Measurements from ENCODE around the gene LRRFIP1. TPM values are rescaled to one million over a fixed set of nuclear protein-coding genes. Genes with fewer than 3 reads are reported as not detected.
"Not testable (repeated sequence)": the region's sequence is repeated elsewhere in the genome, so short reads cannot be mapped to it uniquely, and the experiment has no call there.

LRRFIP1 gene
- polyA plus RNA-seq, 1 donor (not counting 4 experiments of a cell fraction or from before 2014, with no cell fraction given), result 115 TPM

DNA sequence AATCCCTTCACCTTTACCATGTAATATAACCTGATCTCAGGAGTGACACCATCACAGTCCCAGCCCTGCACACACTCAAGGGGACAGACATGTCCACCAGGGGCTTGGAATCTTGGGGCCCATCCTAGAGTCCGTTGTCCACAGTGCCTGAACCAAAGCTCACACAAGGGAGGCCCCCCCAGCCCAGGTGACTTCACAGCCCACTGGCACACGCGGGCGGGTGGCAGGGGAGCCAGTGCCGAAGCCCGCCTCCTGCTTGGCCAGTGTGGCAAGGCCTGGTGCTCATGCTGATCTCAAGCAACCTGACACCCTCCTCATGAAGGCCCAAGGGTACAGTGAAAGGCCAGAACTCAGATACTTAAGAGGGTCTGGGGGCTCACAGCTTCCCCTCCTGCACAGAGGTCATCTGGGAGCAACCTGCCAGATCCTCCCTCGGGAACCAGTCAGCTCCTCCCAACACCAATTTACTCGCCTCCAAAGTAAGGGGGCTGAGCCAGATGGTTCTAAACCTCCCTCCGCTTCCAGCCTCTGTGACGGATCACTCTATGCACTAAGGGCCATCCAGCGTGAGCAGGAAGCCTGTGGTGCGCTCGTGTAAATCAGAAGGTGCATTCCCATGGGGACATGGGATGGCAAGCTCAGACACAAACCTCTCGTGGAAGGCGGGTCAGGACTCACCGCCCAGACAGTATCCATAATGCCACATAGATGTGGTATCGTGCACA is 33.6 kb upstream of the LRRFIP1 start:
- Histone ChIP-seq H3K79me2 (ENCODE audit: control insufficient read depth, insufficient read depth, low read length) (no peaks in the 10 kb centered on the region), H3K27ac (ENCODE audit: control insufficient read depth, insufficient read depth, low read length) (no peak overlapping the region), H3K4me3 (ENCODE audit: control insufficient read depth in 2 of 3, extremely low read depth in 1 of 3, insufficient read depth in 2 of 3, low read depth in 1 of 3, low read length in 3 of 3) (no peak overlapping the region), H2AFZ (ENCODE audit: control insufficient read depth, low read length) (no peak overlapping the region), H3K9me1 (ENCODE audit: control insufficient read depth, extremely low read depth, insufficient read depth, low read length) (no peaks in the 10 kb centered on the region), H4K20me1 (ENCODE audit: control insufficient read depth, extremely low read depth, insufficient read depth, low read length) (no peaks in the 10 kb centered on the region), H3K9me3 (ENCODE audit: control insufficient read depth, low read depth, low read length) (no peaks in the 10 kb centered on the region), H3K9ac (ENCODE audit: control insufficient read depth, extremely low read depth, insufficient read depth, low read length) (no peak overlapping the region), H3K27me3 (ENCODE audit: control insufficient read depth, extremely low read depth, insufficient read depth, low read length) (no peaks in the 10 kb centered on the region), H3K4me2 (ENCODE audit: control insufficient read depth, extremely low read depth, insufficient read depth, low read depth, low read length) (no peak overlapping the region), H3K4me1 (ENCODE audit: control insufficient read depth, extremely low read depth, insufficient read depth, low read length) (peaks cover 19% of the 10 kb centered on the region), H3K36me3 (ENCODE audit: control insufficient read depth in 2 of 2, extremely low read depth in 1 of 2, insufficient read depth in 2 of 2, low read length in 2 of 2) (no peaks in the 10 kb centered on the region)
- TF ChIP-seq, protein P1, sequence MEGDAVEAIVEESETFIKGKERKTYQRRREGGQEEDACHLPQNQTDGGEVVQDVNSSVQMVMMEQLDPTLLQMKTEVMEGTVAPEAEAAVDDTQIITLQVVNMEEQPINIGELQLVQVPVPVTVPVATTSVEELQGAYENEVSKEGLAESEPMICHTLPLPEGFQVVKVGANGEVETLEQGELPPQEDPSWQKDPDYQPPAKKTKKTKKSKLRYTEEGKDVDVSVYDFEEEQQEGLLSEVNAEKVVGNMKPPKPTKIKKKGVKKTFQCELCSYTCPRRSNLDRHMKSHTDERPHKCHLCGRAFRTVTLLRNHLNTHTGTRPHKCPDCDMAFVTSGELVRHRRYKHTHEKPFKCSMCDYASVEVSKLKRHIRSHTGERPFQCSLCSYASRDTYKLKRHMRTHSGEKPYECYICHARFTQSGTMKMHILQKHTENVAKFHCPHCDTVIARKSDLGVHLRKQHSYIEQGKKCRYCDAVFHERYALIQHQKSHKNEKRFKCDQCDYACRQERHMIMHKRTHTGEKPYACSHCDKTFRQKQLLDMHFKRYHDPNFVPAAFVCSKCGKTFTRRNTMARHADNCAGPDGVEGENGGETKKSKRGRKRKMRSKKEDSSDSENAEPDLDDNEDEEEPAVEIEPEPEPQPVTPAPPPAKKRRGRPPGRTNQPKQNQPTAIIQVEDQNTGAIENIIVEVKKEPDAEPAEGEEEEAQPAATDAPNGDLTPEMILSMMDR (optimal IDR thresholded peaks at IDR 0.05 in 1 of 3, IDR thresholded peaks at IDR 0.05 in 1 of 3, conservative IDR thresholded peaks at IDR 0.05 in 1 of 3; ENCODE audit: extremely low read depth in 1 of 3, insufficient read depth in 2 of 3, low read length in 3 of 3), result no peak
- TF ChIP-seq EZH2 (IDR thresholded peaks at IDR 0.05; ENCODE audit: low read length), result no peak
- FAIRE-seq (no peak), DNase-seq (ENCODE audit: low read depth, low spot score) (no peak)
- dilution Hi-C loops (cut with MboI; ENCODE audit: extremely low pct_ligation_motif_present, low sequenced_read_pairs), result no loop called here

DNA sequence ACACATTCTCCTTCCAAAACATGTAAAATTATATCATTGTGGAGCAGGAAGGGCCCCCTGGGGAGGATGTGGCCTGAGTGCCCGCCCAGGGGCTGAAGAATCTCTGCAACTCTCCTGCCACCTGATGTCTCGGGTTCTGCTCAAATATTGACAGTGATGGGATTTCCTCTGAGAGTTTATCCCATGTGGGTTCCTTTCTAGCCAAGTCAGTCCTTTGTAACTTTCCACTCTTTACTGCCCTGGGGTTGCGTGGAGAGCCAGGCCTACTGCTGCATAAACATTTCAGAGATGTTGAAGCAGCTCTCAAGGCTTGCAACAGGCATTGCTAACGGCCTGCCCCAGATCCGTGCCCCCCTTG is 32.9 kb upstream of the LRRFIP1 start:
- Histone ChIP-seq H3K27ac (ENCODE audit: control insufficient read depth, insufficient read depth, low read length) (no peak overlapping the region), H3K4me1 (ENCODE audit: control insufficient read depth, extremely low read depth, insufficient read depth, low read length) (peaks cover 19% of the 10 kb centered on the region), H2AFZ (ENCODE audit: control insufficient read depth, low read length) (no peak overlapping the region), H3K79me2 (ENCODE audit: control insufficient read depth, insufficient read depth, low read length) (no peaks in the 10 kb centered on the region), H3K9ac (ENCODE audit: control insufficient read depth, extremely low read depth, insufficient read depth, low read length) (no peak overlapping the region), H4K20me1 (ENCODE audit: control insufficient read depth, extremely low read depth, insufficient read depth, low read length) (no peaks in the 10 kb centered on the region), H3K4me2 (ENCODE audit: control insufficient read depth, extremely low read depth, insufficient read depth, low read depth, low read length) (no peak overlapping the region), H3K36me3 (ENCODE audit: control insufficient read depth in 2 of 2, extremely low read depth in 1 of 2, insufficient read depth in 2 of 2, low read length in 2 of 2) (no peaks in the 10 kb centered on the region), H3K9me1 (ENCODE audit: control insufficient read depth, extremely low read depth, insufficient read depth, low read length) (no peaks in the 10 kb centered on the region), H3K4me3 (ENCODE audit: control insufficient read depth in 2 of 3, extremely low read depth in 1 of 3, insufficient read depth in 2 of 3, low read depth in 1 of 3, low read length in 3 of 3) (no peak overlapping the region), H3K27me3 (ENCODE audit: control insufficient read depth, extremely low read depth, insufficient read depth, low read length) (no peaks in the 10 kb centered on the region), H3K9me3 (ENCODE audit: control insufficient read depth, low read depth, low read length) (no peaks in the 10 kb centered on the region)
- TF ChIP-seq, protein P1 (optimal IDR thresholded peaks at IDR 0.05 in 1 of 3, IDR thresholded peaks at IDR 0.05 in 1 of 3, conservative IDR thresholded peaks at IDR 0.05 in 1 of 3; ENCODE audit: extremely low read depth in 1 of 3, insufficient read depth in 2 of 3, low read length in 3 of 3), result no peak
- TF ChIP-seq EZH2 (IDR thresholded peaks at IDR 0.05; ENCODE audit: low read length), result no peak
- dilution Hi-C loops (cut with MboI; ENCODE audit: extremely low pct_ligation_motif_present, low sequenced_read_pairs), result no loop called here
- FAIRE-seq (no peak), DNase-seq (ENCODE audit: low read depth, low spot score) (no peak)

DNA sequence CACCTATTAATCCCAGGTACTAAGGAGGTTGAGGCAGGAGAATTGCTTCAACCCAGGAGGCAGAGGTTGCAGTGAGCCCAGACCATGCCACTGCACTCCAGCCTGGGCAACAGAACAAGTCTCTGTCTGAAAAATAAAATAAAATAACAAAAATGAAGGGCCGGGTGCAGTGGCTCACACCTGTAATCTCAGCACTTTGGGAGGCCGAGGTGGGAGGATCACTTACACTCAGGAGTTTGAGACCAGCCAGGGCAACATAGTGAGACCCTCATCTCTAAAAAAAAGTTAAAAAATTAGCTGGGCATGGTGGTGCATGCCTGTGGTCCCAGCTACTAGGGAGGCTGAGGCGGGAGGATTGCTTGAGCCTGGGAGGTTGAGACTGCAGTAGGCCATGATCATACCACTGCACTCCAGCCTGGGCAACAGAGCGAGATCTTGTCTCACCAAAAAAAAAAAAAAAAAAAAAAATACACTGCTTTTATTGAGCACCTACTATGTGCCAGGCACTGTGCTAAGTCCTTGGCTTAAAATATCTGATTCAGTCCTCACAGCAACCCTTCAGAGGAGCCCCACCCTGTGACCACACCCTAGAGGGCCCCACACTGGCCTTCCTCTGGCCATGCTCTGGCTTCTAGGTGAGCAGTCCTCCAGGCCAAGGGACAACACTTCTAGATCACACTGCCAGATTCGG is 31.4 kb upstream of the LRRFIP1 start:
- H3K9me1 ChIP-seq (ENCODE audit: control insufficient read depth, extremely low read depth, insufficient read depth, low read length); H3K27me3 ChIP-seq (ENCODE audit: control insufficient read depth, extremely low read depth, insufficient read depth, low read length); H2AFZ ChIP-seq (ENCODE audit: control insufficient read depth, low read length); H3K4me3 ChIP-seq (ENCODE audit: control insufficient read depth in 2 of 3, extremely low read depth in 1 of 3, insufficient read depth in 2 of 3, low read depth in 1 of 3, low read length in 3 of 3); DNase-seq (ENCODE audit: low read depth, low spot score); H3K4me2 ChIP-seq (ENCODE audit: control insufficient read depth, extremely low read depth, insufficient read depth, low read depth, low read length); H3K36me3 ChIP-seq (ENCODE audit: control insufficient read depth in 2 of 2, extremely low read depth in 1 of 2, insufficient read depth in 2 of 2, low read length in 2 of 2); FAIRE-seq; H3K9ac ChIP-seq (ENCODE audit: control insufficient read depth, extremely low read depth, insufficient read depth, low read length); H4K20me1 ChIP-seq (ENCODE audit: control insufficient read depth, extremely low read depth, insufficient read depth, low read length); dilution Hi-C loops (cut with MboI; ENCODE audit: extremely low pct_ligation_motif_present, low sequenced_read_pairs); H3K79me2 ChIP-seq (ENCODE audit: control insufficient read depth, insufficient read depth, low read length); H3K27ac ChIP-seq (ENCODE audit: control insufficient read depth, insufficient read depth, low read length); H3K9me3 ChIP-seq (ENCODE audit: control insufficient read depth, low read depth, low read length): not testable (repeated sequence)
- H3K4me1 ChIP-seq (ENCODE audit: control insufficient read depth, extremely low read depth, insufficient read depth, low read length), result peaks cover 11% of the 10 kb centered on the region
